Measurements from ENCODE around the gene LUZP1. TPM values are rescaled to one million over a fixed set of nuclear protein-coding genes. Genes with fewer than 3 reads are reported as not detected.

LUZP1 gene
- total RNA-seq, 1 donor from 2014 or later, result 10.8 TPM

- CTCF ChIA-PET, result interaction anchor here (1.5 to 9.0 kb wide), 3 partner anchors 27 to 94 kb away, joined by 3 to 407 read pairs (median 4); no protein-coding TSS in a partner anchor
- Mint-ChIP-seq H3K27ac (no peak overlapping the region), H3K4me1 (peaks cover 4% of the 10 kb centered on the region), H3K36me3 (ENCODE audit: low read depth) (no peaks in the 10 kb centered on the region), H3K27me3 (peaks cover 12% of the 10 kb centered on the region), H3K4me3 (no peak overlapping the region), H3K9me3 (no peaks in the 10 kb centered on the region)
- POLR2A ChIA-PET, result no interaction called here
- no peak for ATAC-seq (ENCODE audit: low read depth)
- DNase-seq, result no peak
- TF ChIP-seq, protein P1, sequence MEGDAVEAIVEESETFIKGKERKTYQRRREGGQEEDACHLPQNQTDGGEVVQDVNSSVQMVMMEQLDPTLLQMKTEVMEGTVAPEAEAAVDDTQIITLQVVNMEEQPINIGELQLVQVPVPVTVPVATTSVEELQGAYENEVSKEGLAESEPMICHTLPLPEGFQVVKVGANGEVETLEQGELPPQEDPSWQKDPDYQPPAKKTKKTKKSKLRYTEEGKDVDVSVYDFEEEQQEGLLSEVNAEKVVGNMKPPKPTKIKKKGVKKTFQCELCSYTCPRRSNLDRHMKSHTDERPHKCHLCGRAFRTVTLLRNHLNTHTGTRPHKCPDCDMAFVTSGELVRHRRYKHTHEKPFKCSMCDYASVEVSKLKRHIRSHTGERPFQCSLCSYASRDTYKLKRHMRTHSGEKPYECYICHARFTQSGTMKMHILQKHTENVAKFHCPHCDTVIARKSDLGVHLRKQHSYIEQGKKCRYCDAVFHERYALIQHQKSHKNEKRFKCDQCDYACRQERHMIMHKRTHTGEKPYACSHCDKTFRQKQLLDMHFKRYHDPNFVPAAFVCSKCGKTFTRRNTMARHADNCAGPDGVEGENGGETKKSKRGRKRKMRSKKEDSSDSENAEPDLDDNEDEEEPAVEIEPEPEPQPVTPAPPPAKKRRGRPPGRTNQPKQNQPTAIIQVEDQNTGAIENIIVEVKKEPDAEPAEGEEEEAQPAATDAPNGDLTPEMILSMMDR (IDR thresholded peaks at IDR 0.05), result no peak
- intact Hi-C loops (cut with micrococcal nuclease), result loop anchor here (10.0 kb wide), 1 partner anchor 484 kb away; no protein-coding TSS in a partner anchor
These were observed 19.8 kb upstream of the LUZP1 start for GRCh38 chr1:23188434-23188884.

DNA sequence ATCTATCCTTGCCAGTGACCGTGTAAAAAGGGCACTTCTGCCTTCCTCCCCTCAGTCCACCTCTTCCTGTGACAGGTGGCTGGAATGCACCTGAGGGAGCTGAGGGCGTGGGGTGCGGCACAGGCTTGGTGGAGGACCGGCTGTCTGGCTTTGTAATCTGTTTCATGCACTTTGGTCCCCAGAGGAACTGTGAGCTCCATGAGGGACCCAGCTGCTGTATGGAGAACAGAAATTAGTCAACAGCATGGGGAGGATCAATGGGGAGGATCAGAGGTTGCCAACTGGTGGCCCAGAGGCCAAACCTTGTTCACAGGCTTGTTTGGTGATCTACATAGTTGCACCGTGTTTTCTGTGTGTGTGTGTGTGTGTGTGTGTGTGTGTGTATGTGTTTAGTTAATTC is 19.0 kb upstream of the LUZP1 start:
- H3K4me3 Mint-ChIP-seq, result no peak overlapping the region
- intact Hi-C loops (cut with micrococcal nuclease), result loop anchor here (10.0 kb wide), 1 partner anchor 483 kb away; no protein-coding TSS in a partner anchor
- H3K9me3 Mint-ChIP-seq, result no peaks in the 10 kb centered on the region
- ATAC-seq (ENCODE audit: low read depth) (no peak), DNase-seq (no peak)
- H3K27me3 Mint-ChIP-seq, result peaks cover 12% of the 10 kb centered on the region
- ChIA-PET CTCF (interaction anchor here (1.5 to 9.0 kb wide), 3 partner anchors 26 to 94 kb away, joined by 3 to 407 read pairs (median 95); no protein-coding TSS in a partner anchor), POLR2A (no interaction called here)
- TF ChIP-seq, protein P1 (IDR thresholded peaks at IDR 0.05), result no peak
- no peak overlapping the region for H3K27ac Mint-ChIP-seq
- no peaks in the 10 kb centered on the region for H3K36me3 Mint-ChIP-seq (ENCODE audit: low read depth)
- peaks cover 4% of the 10 kb centered on the region for H3K4me1 Mint-ChIP-seq

DNA sequence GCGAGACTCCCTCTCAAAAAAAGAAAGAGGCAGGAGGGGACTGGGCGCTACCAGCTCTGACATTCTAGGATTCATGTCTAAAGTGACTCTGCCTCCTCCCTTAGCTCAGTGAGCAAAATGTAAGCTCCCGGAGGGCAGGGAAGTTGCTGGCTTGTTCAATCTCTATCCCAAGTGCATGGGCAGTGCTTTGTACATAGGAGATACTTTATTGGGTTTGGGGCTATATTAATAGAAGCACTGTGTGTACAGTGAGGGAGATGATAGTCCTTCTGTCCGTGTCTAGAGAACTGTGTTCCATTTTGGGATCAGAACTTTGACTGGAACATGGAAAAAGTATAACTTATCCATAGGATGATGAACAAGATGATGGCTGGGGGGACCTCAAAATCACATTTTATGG is 16.7 kb upstream of the LUZP1 start:
- ChIA-PET CTCF (interaction anchor here (0.6 to 9.0 kb wide), 33 partner anchors 10 to 481 kb away, joined by 3 to 407 read pairs (median 5); partner anchors contain the start of gene LACTBL1), POLR2A (interaction anchor here (0.7 to 2.1 kb wide), 3 partner anchors 85 to 87 kb away, joined by 3 to 9 read pairs (median 6); no protein-coding TSS in a partner anchor)
- no peak for DNase-seq
- no peaks in the 10 kb centered on the region for H3K9me3 Mint-ChIP-seq
- peaks cover 4% of the 10 kb centered on the region for H3K4me1 Mint-ChIP-seq
- no peak overlapping the region for H3K27ac Mint-ChIP-seq
- TF ChIP-seq, protein P1 (IDR thresholded peaks at IDR 0.05), result no peak
- H3K27me3 Mint-ChIP-seq, result peaks cover 9% of the 10 kb centered on the region
- intact Hi-C loops (cut with micrococcal nuclease), result loop anchor here (10.0 kb wide), 1 partner anchor 481 kb away; no protein-coding TSS in a partner anchor
- no peak overlapping the region for H3K4me3 Mint-ChIP-seq
- no peak for ATAC-seq (ENCODE audit: low read depth)
- H3K36me3 Mint-ChIP-seq (ENCODE audit: low read depth), result no peaks in the 10 kb centered on the region

- H3K36me3 Mint-ChIP-seq (ENCODE audit: low read depth), result no peaks in the 10 kb centered on the region
- CTCF ChIA-PET, result interaction anchor here (0.6 to 9.0 kb wide), 43 partner anchors 9 to 479 kb away, joined by 3 to 407 read pairs (median 4); partner anchors contain the start of genes LACTBL1 and LUZP1
- no peaks in the 10 kb centered on the region for H3K9me3 Mint-ChIP-seq
- H3K4me3 Mint-ChIP-seq, result peak overlapping the region; percentile 72
- H3K27ac Mint-ChIP-seq, result no peak overlapping the region
- peak; percentile 24 for DNase-seq
- peak; percentile 37 for ATAC-seq (ENCODE audit: low read depth)
- intact Hi-C loops (cut with micrococcal nuclease), result loop anchor here (1.0 to 10.0 kb wide), 3 partner anchors 16 to 480 kb away; partner anchors contain the start of gene LUZP1
- POLR2A ChIA-PET, result interaction anchor here (0.6 to 2.1 kb wide), 3 partner anchors 84 to 163 kb away, joined by 5 to 9 read pairs (median 6); no protein-coding TSS in a partner anchor
- H3K27me3 Mint-ChIP-seq, result peaks cover 5% of the 10 kb centered on the region
- TF ChIP-seq, protein P1 (IDR thresholded peaks at IDR 0.05), result no peak
- peaks cover 4% of the 10 kb centered on the region for H3K4me1 Mint-ChIP-seq
These were observed 15.7 kb upstream of the LUZP1 start for GRCh38 chr1:23184212-23184934.

DNA sequence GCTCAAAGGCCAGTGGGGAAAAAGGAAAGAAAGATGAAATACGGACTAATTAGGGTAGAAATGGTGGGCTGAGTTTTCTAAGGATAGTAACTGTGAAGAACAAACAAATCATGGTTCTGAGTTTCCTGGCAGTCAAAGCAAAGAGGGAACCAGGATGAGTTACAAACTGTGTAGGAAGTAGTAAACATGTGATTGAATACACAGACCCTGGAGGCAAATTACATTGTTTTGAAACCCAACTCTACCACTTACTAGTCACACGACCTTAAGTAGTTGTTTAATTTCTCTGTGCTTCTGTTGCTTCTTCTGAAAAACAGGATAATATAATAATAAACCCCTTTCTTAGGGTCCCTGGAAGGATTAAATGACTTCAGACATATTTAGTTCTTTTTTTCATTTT is 11.2 kb upstream of the LUZP1 start:
- Mint-ChIP-seq H3K36me3 (ENCODE audit: low read depth) (no peaks in the 10 kb centered on the region), H3K27ac (no peak overlapping the region), H3K4me1 (peaks cover 31% of the 10 kb centered on the region), H3K9me3 (no peaks in the 10 kb centered on the region), H3K4me3 (no peak overlapping the region), H3K27me3 (peaks cover 4% of the 10 kb centered on the region)
- DNase-seq, result no peak
- intact Hi-C loops (cut with micrococcal nuclease), result loop anchor here (5.0 to 10.0 kb wide), 2 partner anchors 162 to 475 kb away; partner anchors contain the start of gene HNRNPR
- TF ChIP-seq, protein P1 (IDR thresholded peaks at IDR 0.05), result no peak
- CTCF ChIA-PET, result interaction anchor here (0.9 to 9.0 kb wide), 3 partner anchors 77 to 81 kb away, joined by 3 to 407 read pairs (median 5); no protein-coding TSS in a partner anchor
- POLR2A ChIA-PET, result no interaction called here
- ATAC-seq (ENCODE audit: low read depth), result no peak
